HG03521 (cell line): ENCODE results near the gene PSAP.
A peak's percentile ranks its signal among the peaks of the same experiment; 100 is the strongest.

ENCODE experiments used
- ATAC-seq: cut with Tn5 transposase; IDR thresholded peaks from one replicate; pipeline ENCODE4 v1.9.1; 2021; ENCODE audit warnings: mild to moderate bottlenecking, moderate library complexity; ENCODE audit not compliant: unreplicated experiment

The PSAP gene

DNA sequence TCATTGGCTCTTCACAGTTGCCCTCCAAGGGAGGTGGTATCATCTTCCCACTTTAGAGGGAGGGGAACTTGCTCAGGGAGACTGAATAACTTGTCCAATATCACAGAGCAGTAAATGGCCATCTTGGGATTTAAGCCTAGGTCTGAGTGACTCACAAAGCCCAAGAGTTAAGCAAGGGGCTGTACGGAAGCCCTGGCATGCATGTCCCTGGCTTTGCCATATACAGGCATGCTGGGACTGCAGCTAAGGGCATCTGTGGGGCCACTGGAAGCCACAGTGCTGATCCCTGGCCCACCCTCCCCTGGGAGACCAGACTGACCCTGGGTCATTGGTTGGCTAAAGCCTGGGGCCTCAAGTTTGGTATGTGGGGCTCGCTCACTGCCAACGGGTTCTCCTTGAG, 80.8 kb downstream of the PSAP start:
- ATAC-seq = no peak

DNA sequence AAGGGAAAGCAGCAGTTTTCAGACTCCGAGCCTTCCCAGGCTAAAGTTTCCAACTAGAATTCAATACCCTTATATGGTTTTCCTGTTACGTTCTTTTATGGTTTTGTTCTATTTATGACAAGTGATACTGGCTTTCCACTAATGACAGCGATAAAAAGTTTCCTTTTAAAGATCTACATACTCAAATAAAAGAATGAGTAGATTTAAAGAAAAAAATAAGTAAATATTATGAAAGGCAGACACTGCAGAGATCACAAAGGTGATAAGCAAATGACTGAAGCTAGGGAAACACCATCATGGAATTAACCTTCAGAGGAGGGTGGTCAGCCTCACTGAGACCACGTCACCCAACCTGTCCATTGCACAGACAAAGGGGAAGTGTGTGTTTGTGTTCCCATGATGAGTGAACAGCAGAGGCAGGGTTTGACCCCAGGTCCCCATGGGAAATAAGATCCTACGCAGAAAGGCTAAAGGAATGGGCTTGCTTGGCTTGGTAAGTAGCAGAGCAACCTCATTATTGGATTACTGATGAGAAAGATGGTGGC, 81.7 kb downstream of the PSAP start:
- peak; percentile 3 for ATAC-seq

DNA sequence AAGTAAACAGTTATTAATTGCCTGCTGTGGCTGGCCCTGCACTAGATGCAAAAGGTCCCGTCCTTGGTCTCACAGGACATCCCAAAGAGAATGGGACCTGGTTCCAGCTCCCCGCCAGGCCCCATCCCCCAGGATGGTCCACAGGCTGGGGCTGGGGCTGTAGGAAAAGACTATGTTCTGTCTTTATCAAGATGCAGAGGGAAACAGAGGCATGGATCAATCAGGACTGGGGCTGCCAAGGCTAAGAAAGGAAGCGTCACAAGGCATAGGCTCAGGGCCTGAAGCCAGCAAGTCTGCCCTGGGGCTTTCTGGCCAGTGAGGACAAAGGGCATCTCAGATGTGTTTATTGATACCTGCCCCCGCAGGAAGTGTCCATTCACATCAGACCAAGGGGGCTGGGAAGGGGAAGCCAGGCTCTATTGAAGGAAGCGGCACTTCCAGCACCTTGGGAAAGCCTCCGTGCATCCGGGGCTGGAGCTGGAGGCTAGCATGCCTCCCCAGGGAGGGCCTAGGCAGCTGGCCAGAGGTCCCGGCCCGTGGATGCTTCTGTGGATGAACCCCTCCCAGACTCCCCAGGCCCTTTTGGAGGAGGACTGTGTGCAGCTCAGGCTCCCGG, 83.5 kb downstream of the PSAP start:
- no peak for ATAC-seq

DNA sequence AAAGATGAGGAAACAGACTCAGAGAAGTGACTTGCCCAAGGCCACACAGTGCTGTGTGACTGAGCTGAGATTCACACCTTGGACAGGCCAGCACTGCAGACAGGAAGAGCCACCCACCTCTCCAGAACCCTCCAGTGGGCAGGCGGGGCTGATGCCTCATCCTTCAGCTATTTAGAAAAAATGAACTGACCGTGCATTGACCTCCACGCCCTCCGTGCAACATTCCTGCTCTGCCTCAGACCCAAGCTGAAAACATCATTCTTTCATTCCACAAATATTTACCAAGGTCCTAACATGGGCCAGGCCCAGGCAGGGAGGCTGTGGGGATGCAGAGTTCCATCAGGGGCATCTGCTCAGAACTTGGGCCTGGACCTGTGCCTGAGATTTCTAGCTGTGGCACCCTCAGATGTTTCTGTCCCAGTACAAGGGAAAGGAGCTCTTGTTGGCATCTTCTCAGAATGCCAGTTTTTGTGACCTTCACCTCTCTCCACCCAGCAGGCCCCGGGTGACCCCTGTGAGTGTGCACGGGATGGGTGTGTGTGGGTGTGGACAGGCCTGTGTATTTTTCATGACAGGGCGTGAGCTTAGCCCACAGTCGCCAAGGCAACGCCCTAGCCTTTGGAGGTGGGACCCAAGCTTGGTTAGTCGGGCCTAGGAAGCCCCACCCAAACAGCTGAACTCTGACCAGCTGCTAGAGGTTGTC, 84.2 kb downstream of the PSAP start:
- ATAC-seq = no peak
